ENCODE results near the gene ATAD2B. TPM values are rescaled to one million over a fixed set of nuclear protein-coding genes. Genes with fewer than 3 reads are reported as not detected.

ATAD2B gene
- total RNA-seq, 4 donors from 2014 or later: 28.8 to 81.9 (median 31.8) TPM

- no peak overlapping the region for H3K27ac ChIP-seq
- 92% methylated on average over 2 of the region's 2 CpGs for WGBS
- TF ChIP-seq POLR2AphosphoS5 (IDR thresholded peaks at IDR 0.05) (no peak), CTCF (IDR thresholded peaks at IDR 0.05) (no peak), POLR2A (IDR thresholded peaks at IDR 0.05) (no peak), EP300 (IDR thresholded peaks at IDR 0.05) (no peak)
- H3K4me1 ChIP-seq: no peaks in the 10 kb centered on the region
- H3K9me3 ChIP-seq: no peaks in the 10 kb centered on the region
- no peaks in the 10 kb centered on the region for H3K27me3 ChIP-seq
- no peak for DNase-seq (ENCODE audit: low spot score in 2 of 2)
- H3K36me3 ChIP-seq: peaks cover 66% of the 10 kb centered on the region
- no peak overlapping the region for H3K4me3 ChIP-seq
Observed at GRCh38 chr2:23867449-23867848, 59.5 kb downstream of the ATAD2B start.

- Histone ChIP-seq H3K27me3 (no peaks in the 10 kb centered on the region), H3K36me3 (peaks cover 58% of the 10 kb centered on the region), H3K9me3 (no peaks in the 10 kb centered on the region), H3K27ac (no peak overlapping the region), H3K4me3 (no peak overlapping the region), H3K4me1 (no peaks in the 10 kb centered on the region)
- no peak for DNase-seq (ENCODE audit: low spot score in 2 of 2)
- WGBS: 93% methylated on average over 8 of the region's 8 CpGs
- TF ChIP-seq POLR2A (IDR thresholded peaks at IDR 0.05): no peak
- no peak for TF ChIP-seq POLR2AphosphoS5 (IDR thresholded peaks at IDR 0.05)
Observed at GRCh38 chr2:23862716-23863426, 64.1 kb downstream of the ATAD2B start.

- no peaks in the 10 kb centered on the region for H3K27me3 ChIP-seq
- H3K4me3 ChIP-seq: no peak overlapping the region
- no peak overlapping the region for H3K27ac ChIP-seq
- WGBS: 94% methylated on average over 4 of the region's 4 CpGs
- peaks cover 54% of the 10 kb centered on the region for H3K36me3 ChIP-seq
- no peak for DNase-seq (ENCODE audit: low spot score in 2 of 2)
- TF ChIP-seq POLR2A (IDR thresholded peaks at IDR 0.05): no peak
- TF ChIP-seq EP300 (IDR thresholded peaks at IDR 0.05): no peak
- TF ChIP-seq POLR2AphosphoS5 (IDR thresholded peaks at IDR 0.05): no peak
- no peak for TF ChIP-seq CTCF (IDR thresholded peaks at IDR 0.05)
- H3K9me3 ChIP-seq: no peaks in the 10 kb centered on the region
- H3K4me1 ChIP-seq: no peaks in the 10 kb centered on the region
Observed at GRCh38 chr2:23861952-23862351, 65.0 kb downstream of the ATAD2B start.

GRCh38 chr2:23859983-23860382, 66.9 kb downstream of the ATAD2B start:
- Histone ChIP-seq H3K4me3 (no peak overlapping the region), H3K36me3 (peaks cover 47% of the 10 kb centered on the region), H3K4me1 (no peaks in the 10 kb centered on the region), H3K27ac (no peak overlapping the region), H3K27me3 (no peaks in the 10 kb centered on the region), H3K9me3 (no peaks in the 10 kb centered on the region)
- no peak for TF ChIP-seq EP300 (IDR thresholded peaks at IDR 0.05)
- no peak for TF ChIP-seq POLR2AphosphoS5 (IDR thresholded peaks at IDR 0.05)
- TF ChIP-seq POLR2A (IDR thresholded peaks at IDR 0.05): no peak
- no peak for TF ChIP-seq CTCF (IDR thresholded peaks at IDR 0.05)
- DNase-seq (ENCODE audit: low spot score in 2 of 2): no peak
- 68% methylated on average over 2 of the region's 2 CpGs for WGBS

GRCh38 chr2:23859234-23859633, 67.7 kb downstream of the ATAD2B start:
- TF ChIP-seq EP300 (IDR thresholded peaks at IDR 0.05) (no peak), POLR2A (IDR thresholded peaks at IDR 0.05) (no peak), CTCF (IDR thresholded peaks at IDR 0.05) (no peak), POLR2AphosphoS5 (IDR thresholded peaks at IDR 0.05) (no peak)
- no peaks in the 10 kb centered on the region for H3K9me3 ChIP-seq
- DNase-seq (ENCODE audit: low spot score in 2 of 2): no peak
- H3K36me3 ChIP-seq: peaks cover 43% of the 10 kb centered on the region
- H3K4me1 ChIP-seq: no peaks in the 10 kb centered on the region
- no peak overlapping the region for H3K4me3 ChIP-seq
- H3K27me3 ChIP-seq: no peaks in the 10 kb centered on the region
- WGBS: 81% methylated on average over 2 of the region's 2 CpGs
- no peak overlapping the region for H3K27ac ChIP-seq
